H9 (cell line): Measurements from ENCODE around the gene CCR1. TPM values are rescaled to one million over a fixed set of nuclear protein-coding genes. Genes with fewer than 3 reads are reported as not detected.
"Not testable (repeated sequence)": the region's sequence is repeated elsewhere in the genome, so short reads cannot be mapped to it uniquely, and the experiment has no call there.

ENCODE experiments used
- DNase-seq: peaks from one replicate; pipeline ENCODE4 v3.0.0-alpha.2; 2017
- H2AFZ ChIP-seq: one replicate; pipeline ENCODE4 v1.6.1; 2013; ENCODE audit warnings: mild to moderate bottlenecking, low read length, control low read depth, moderate library complexity
- H2AK5ac ChIP-seq: 2 replicates; pipeline ENCODE4 v1.6.1; 2013; ENCODE audit warnings: low read length, control low read depth, mixed read lengths; ENCODE audit not compliant: insufficient read length
- H2BK120ac ChIP-seq: one replicate; pipeline ENCODE4 v1.6.1; 2013; ENCODE audit warnings: low read depth, mild to moderate bottlenecking, low read length, control low read depth, inconsistent platforms; ENCODE audit not compliant: poor library complexity, severe bottlenecking
- H2BK12ac ChIP-seq: 2 replicates; pipeline ENCODE4 v1.6.1; 2013; ENCODE audit warnings: low read length, control low read depth, mixed read lengths, low read depth; ENCODE audit not compliant: insufficient read length
- H2BK15ac ChIP-seq: 2 replicates; pipeline ENCODE4 v1.6.1; 2013; ENCODE audit warnings: low read depth, low read length, control low read depth
- H2BK20ac ChIP-seq: one replicate; pipeline ENCODE4 v1.6.1; 2013; ENCODE audit warnings: low read depth, mild to moderate bottlenecking, low read length, control low read depth, inconsistent platforms; ENCODE audit not compliant: poor library complexity, severe bottlenecking
- H2BK5ac ChIP-seq: 2 replicates; pipeline ENCODE4 v1.6.1; 2013; ENCODE audit warnings: low read length, control low read depth, mixed read lengths; ENCODE audit not compliant: insufficient read length
- H3K14ac ChIP-seq: 2 replicates; pipeline ENCODE4 v1.6.1; 2013; ENCODE audit warnings: low read length, control low read depth; ENCODE audit not compliant: insufficient read depth
- H3K18ac ChIP-seq: 2 replicates; pipeline ENCODE4 v1.6.1; 2013; ENCODE audit warnings: low read depth, mild to moderate bottlenecking, mixed read lengths, low read length, control low read depth; ENCODE audit not compliant: insufficient read length
- H3K23ac ChIP-seq: 2 replicates; pipeline ENCODE4 v1.6.1; 2013; ENCODE audit warnings: low read length, control low read depth, mixed read lengths, low read depth; ENCODE audit not compliant: insufficient read length
- H3K23me2 ChIP-seq: 2 replicates; pipeline ENCODE4 v1.6.1; 2013; ENCODE audit warnings: low read depth, mild to moderate bottlenecking, mixed read lengths, low read length, control low read depth; ENCODE audit not compliant: insufficient read length, poor library complexity, severe bottlenecking
- H3K27ac ChIP-seq: 2 replicates; pipeline ENCODE4 v1.5.1; 2013; ENCODE audit warnings: low read length, control low read depth, mixed read lengths, low read depth; ENCODE audit not compliant: insufficient read length
- H3K27me3 ChIP-seq: 2 replicates; pipeline ENCODE4 v1.6.1; 2013; ENCODE audit warnings: low read length, control low read depth, inconsistent platforms; ENCODE audit not compliant: insufficient read depth
- H3K4ac ChIP-seq: 2 replicates; pipeline ENCODE4 v1.6.1; 2013; ENCODE audit warnings: low read depth, mild to moderate bottlenecking, control low read depth, inconsistent platforms, low read length, moderate library complexity
- H3K4me1 ChIP-seq: 2 replicates; pipeline ENCODE4 v1.6.1; 2013; ENCODE audit warnings: low read length, control low read depth, inconsistent platforms; ENCODE audit not compliant: insufficient read depth
- H3K4me2 ChIP-seq: 2 replicates; pipeline ENCODE4 v1.6.1; 2013; ENCODE audit warnings: low read length, control low read depth, mixed read lengths; ENCODE audit not compliant: insufficient read length, insufficient read depth
- H3K56ac ChIP-seq: 2 replicates; pipeline ENCODE4 v1.6.1; 2013; ENCODE audit warnings: low read depth, mild to moderate bottlenecking, mixed read lengths, low read length, control low read depth; ENCODE audit not compliant: insufficient read length
- H3K79me1 ChIP-seq: 2 replicates; pipeline ENCODE4 v1.6.1; 2013; ENCODE audit warnings: low read depth, mild to moderate bottlenecking, moderate library complexity, low read length, control low read depth, inconsistent platforms; ENCODE audit not compliant: insufficient read depth, poor library complexity, severe bottlenecking
- H3K79me2 ChIP-seq: 2 replicates; pipeline ENCODE4 v1.6.1; 2013; ENCODE audit warnings: low read length, control low read depth, inconsistent platforms; ENCODE audit not compliant: insufficient read depth
- H3K9ac ChIP-seq: 2 replicates; pipeline ENCODE4 v1.6.1; 2013; ENCODE audit warnings: low read length, control low read depth, mixed read lengths; ENCODE audit not compliant: insufficient read length; ENCODE audit errors: extremely low read depth
- H3K9me3 ChIP-seq: one replicate; pipeline ENCODE4 v1.6.1; 2013; ENCODE audit warnings: low read depth, low read length, inconsistent platforms; ENCODE audit not compliant: control insufficient read depth
- H3T11ph ChIP-seq: one replicate; pipeline ENCODE4 v1.6.1; 2013; ENCODE audit warnings: mild to moderate bottlenecking, low read length, control low read depth, inconsistent platforms
- H4K20me1 ChIP-seq: one replicate; pipeline ENCODE4 v1.6.1; 2013; ENCODE audit not compliant: control insufficient read depth, insufficient read length, insufficient read depth
- H4K5ac ChIP-seq: 2 replicates; pipeline ENCODE4 v1.6.1; 2013; ENCODE audit warnings: low read depth, mild to moderate bottlenecking, mixed read lengths, low read length, control low read depth; ENCODE audit not compliant: insufficient read length
- H4K8ac ChIP-seq: replicated peaks from 2 replicates; pipeline ENCODE4 v1.6.1; 2013; ENCODE audit warnings: low read length, control low read depth, mixed read lengths, low read depth; ENCODE audit not compliant: insufficient read length
- H4K91ac ChIP-seq: 2 replicates; pipeline ENCODE4 v1.6.1; 2013; ENCODE audit warnings: low read depth, mild to moderate bottlenecking, moderate library complexity, mixed read lengths, low read length, control low read depth; ENCODE audit not compliant: insufficient read length
- H3K27ac Mint-ChIP-seq, 3 experiments: 2 replicates in 2 of 3; 3 replicates in 1 of 3; pipeline ENCODE4 v1.8.0; 2020 to 2021; ENCODE audit warnings: mixed read lengths in 3 of 3, mild to moderate bottlenecking in 1 of 3, moderate library complexity in 1 of 3
- H3K27me3 Mint-ChIP-seq: 2 replicates; pipeline ENCODE4 v1.8.0; 2021; ENCODE audit warnings: low read depth, mild to moderate bottlenecking, moderate library complexity, mixed read lengths
- H3K36me3 Mint-ChIP-seq, 3 experiments: 2 replicates in 2 of 3; 3 replicates in 1 of 3; pipeline ENCODE4 v1.8.0; 2020 to 2021; ENCODE audit warnings: low read depth in 3 of 3, mixed read lengths in 3 of 3; ENCODE audit not compliant: insufficient read depth in 1 of 3
- H3K4me1 Mint-ChIP-seq, 2 experiments: 2 replicates each; pipeline ENCODE4 v1.8.0; 2020; ENCODE audit warnings: mixed read lengths in 2 of 2
- H3K4me3 Mint-ChIP-seq, 2 experiments: 2 replicates in 1 of 2; 3 replicates in 1 of 2; pipeline ENCODE4 v1.8.0; 2020 to 2021; ENCODE audit warnings: mild to moderate bottlenecking in 2 of 2, mixed read lengths in 2 of 2, moderate library complexity in 1 of 2
- H3K9me3 Mint-ChIP-seq, 2 experiments: 2 replicates in 1 of 2; 3 replicates in 1 of 2; pipeline ENCODE4 v1.8.0; 2020; ENCODE audit warnings: mild to moderate bottlenecking in 2 of 2, mixed read lengths in 2 of 2, moderate library complexity in 1 of 2
- CTCF ChIP-seq: fragments of 200-600 bp; sonication (generic); conservative IDR thresholded peaks from 3 replicates; pipeline ENCODE4 v1.8.0; 2021; ENCODE audit warnings: antibody characterized with exemption, mild to moderate bottlenecking
- WGBS: extraction: QIAGEN DNeasy Blood & Tissue Kit; methylation state at CpG from one replicate; pipeline ENCODE4 v1.1.7; 2013; ENCODE audit warnings: missing lambda C conversion rate, low lambda C conversion rate, mixed read lengths; ENCODE audit not compliant: insufficient read length; ENCODE audit errors: extremely low coverage; 5-methylcytosine and 5-hydroxymethylcytosine counted together
- total RNA-seq: library from RNA; stranded (reverse); gene quantifications from 2 replicates; pipeline ENCODE4 v1.2.1, GENCODE V29; 2021

CCR1 gene
- total RNA-seq, 1 experiment from 2014 or later, result not detected

- Histone ChIP-seq H3K79me1 (no peaks in the 10 kb centered on the region), H3K23ac (no peak overlapping the region), H3K79me2 (no peaks in the 10 kb centered on the region), H3K9me3 (no peaks in the 10 kb centered on the region), H2BK15ac (no peak overlapping the region), H4K8ac (no peak overlapping the region), H4K91ac (no peak overlapping the region), H3K4me1 (no peaks in the 10 kb centered on the region; the same call in 1 of the 2 replicates), H2BK12ac (no peak overlapping the region), H3K18ac (no peak overlapping the region), H3K56ac (no peak overlapping the region), H3K27me3 (no peaks in the 10 kb centered on the region), H2BK5ac (no peak overlapping the region), H3K23me2 (no peaks in the 10 kb centered on the region), H2AK5ac (no peak overlapping the region), H4K5ac (no peak overlapping the region), H2AFZ (no peak overlapping the region), H3K9ac (no peak overlapping the region), H3K4ac (no peak overlapping the region), H3K4me2 (no peak overlapping the region), H3K14ac (no peak overlapping the region), H3K27ac (no peak overlapping the region), H4K20me1 (no peaks in the 10 kb centered on the region), H2BK20ac (no peak overlapping the region), H2BK120ac (no peak overlapping the region), H3T11ph (no peak overlapping the region)
- peaks cover 6% of the 10 kb centered on the region in 2 experiments for H3K4me1 Mint-ChIP-seq
- H3K36me3 Mint-ChIP-seq, result no peaks in the 10 kb centered on the region; a peak in 1 of 7 replicates
- H3K9me3 Mint-ChIP-seq, result peaks cover 8 to 15% of the 10 kb centered on the region in 2 experiments; a peak in 3 of 5 replicates
- no CpG with 5 or more reads among the region's 4 CpGs for WGBS
- peak; percentile 46; the same call in 2 of the 3 replicates for TF ChIP-seq CTCF
- H3K27me3 Mint-ChIP-seq, result peaks cover 1% of the 10 kb centered on the region; the same call in 1 of the 2 replicates
- H3K27ac Mint-ChIP-seq, result peak overlapping the region in 1 of 3 experiments; percentile 34; a peak in 1 of 7 replicates
- H3K4me3 Mint-ChIP-seq, result no peak overlapping the region
- DNase-seq, result peak; percentile 46
These were observed 45.0 kb downstream of the CCR1 start for GRCh38 chr3:46162975-46163555.

- not testable (repeated sequence) for H3K4ac ChIP-seq, H4K91ac ChIP-seq, H2BK5ac ChIP-seq, H2BK120ac ChIP-seq, H3K79me1 ChIP-seq, H3K27me3 Mint-ChIP-seq, H2BK15ac ChIP-seq, H3K23me2 ChIP-seq, H3K27me3 ChIP-seq, H2BK20ac ChIP-seq, DNase-seq, H2AK5ac ChIP-seq, H3T11ph ChIP-seq, H3K79me2 ChIP-seq, H3K23ac ChIP-seq, H3K14ac ChIP-seq, H3K27ac Mint-ChIP-seq, H3K18ac ChIP-seq, H3K9me3 ChIP-seq, H3K27ac ChIP-seq, H3K4me1 ChIP-seq, H3K4me3 Mint-ChIP-seq, H4K5ac ChIP-seq, H3K36me3 Mint-ChIP-seq, H2BK12ac ChIP-seq, H3K4me2 ChIP-seq, H3K4me1 Mint-ChIP-seq, H3K9ac ChIP-seq, H4K20me1 ChIP-seq, H4K8ac ChIP-seq, H2AFZ ChIP-seq, H3K9me3 Mint-ChIP-seq, H3K56ac ChIP-seq
- no CpG with 5 or more reads among the region's 1 CpG for WGBS
These were observed 50.4 kb downstream of the CCR1 start for GRCh38 chr3:46157685-46158084.
